ENCODE data around the gene PCED1B.

Gene PCED1B

GRCh38 chr12:47218191-47218654, 138.8 kb downstream of the PCED1B start:
- TF ChIP-seq PATZ1 (CRISPR knock-in tag; IDR thresholded peaks at IDR 0.05; ENCODE audit: borderline replicate concordance) (no peak), GLIS3 (CRISPR knock-in tag; IDR thresholded peaks at IDR 0.05) (no peak), TSHZ2 (CRISPR knock-in tag; IDR thresholded peaks at IDR 0.05) (no peak), SNAI2 (CRISPR knock-in tag; IDR thresholded peaks at IDR 0.05) (no peak), ZNF8 (CRISPR knock-in tag; IDR thresholded peaks at IDR 0.05) (no peak), ZFP30 (CRISPR knock-in tag; IDR thresholded peaks at IDR 0.05) (no peak), ZNF70 (CRISPR knock-in tag; IDR thresholded peaks at IDR 0.05) (no peak), ZC3H10 (CRISPR knock-in tag; IDR thresholded peaks at IDR 0.05) (no peak), CSDC2 (CRISPR knock-in tag; IDR thresholded peaks at IDR 0.05) (no peak), RARB (CRISPR knock-in tag; IDR thresholded peaks at IDR 0.05) (no peak), ZNF565 (CRISPR knock-in tag; conservative IDR thresholded peaks at IDR 0.05; ENCODE audit: low read depth) (no peak), ISL1 (CRISPR knock-in tag; IDR thresholded peaks at IDR 0.05) (no peak), POU6F1 (CRISPR knock-in tag; IDR thresholded peaks at IDR 0.05; ENCODE audit: borderline replicate concordance, low read depth) (no peak), CREB5 (CRISPR knock-in tag; IDR thresholded peaks at IDR 0.05; ENCODE audit: low read depth) (no peak), TCF4 (CRISPR knock-in tag; IDR thresholded peaks at IDR 0.05; ENCODE audit: borderline replicate concordance) (no peak), TOX (CRISPR knock-in tag; IDR thresholded peaks at IDR 0.05; ENCODE audit: borderline replicate concordance) (no peak), ZFP3 (CRISPR knock-in tag; IDR thresholded peaks at IDR 0.05) (no peak), BACH2 (CRISPR knock-in tag; IDR thresholded peaks at IDR 0.05; ENCODE audit: borderline replicate concordance) (no peak), ESRRG (CRISPR knock-in tag; IDR thresholded peaks at IDR 0.05) (no peak), ARNTL (CRISPR knock-in tag; IDR thresholded peaks at IDR 0.05; ENCODE audit: borderline replicate concordance, low read depth) (no peak)
- no peak for ATAC-seq

- ATAC-seq, result no peak
- TF ChIP-seq ZFP30 (CRISPR knock-in tag; IDR thresholded peaks at IDR 0.05) (no peak), ZNF565 (CRISPR knock-in tag; conservative IDR thresholded peaks at IDR 0.05; ENCODE audit: low read depth) (no peak), TSHZ2 (CRISPR knock-in tag; IDR thresholded peaks at IDR 0.05) (no peak), PPARA (CRISPR knock-in tag; IDR thresholded peaks at IDR 0.05; ENCODE audit: borderline replicate concordance) (no peak), ZNF70 (CRISPR knock-in tag; IDR thresholded peaks at IDR 0.05) (no peak), PATZ1 (CRISPR knock-in tag; IDR thresholded peaks at IDR 0.05; ENCODE audit: borderline replicate concordance) (no peak), POU6F1 (CRISPR knock-in tag; IDR thresholded peaks at IDR 0.05; ENCODE audit: borderline replicate concordance, low read depth) (no peak), CSDC2 (CRISPR knock-in tag; IDR thresholded peaks at IDR 0.05) (no peak), ARNTL (CRISPR knock-in tag; IDR thresholded peaks at IDR 0.05; ENCODE audit: borderline replicate concordance, low read depth) (no peak), TOX (CRISPR knock-in tag; IDR thresholded peaks at IDR 0.05; ENCODE audit: borderline replicate concordance) (no peak), TCF4 (CRISPR knock-in tag; IDR thresholded peaks at IDR 0.05; ENCODE audit: borderline replicate concordance) (no peak), ISL1 (CRISPR knock-in tag; IDR thresholded peaks at IDR 0.05) (no peak), ESRRG (CRISPR knock-in tag; IDR thresholded peaks at IDR 0.05) (no peak), CSRNP3 (CRISPR knock-in tag; IDR thresholded peaks at IDR 0.05) (no peak)
These were observed 139.8 kb downstream of the PCED1B start for GRCh38 chr12:47219243-47219642.
